Measurements from ENCODE around the gene MCF2L.

MCF2L gene

DNA sequence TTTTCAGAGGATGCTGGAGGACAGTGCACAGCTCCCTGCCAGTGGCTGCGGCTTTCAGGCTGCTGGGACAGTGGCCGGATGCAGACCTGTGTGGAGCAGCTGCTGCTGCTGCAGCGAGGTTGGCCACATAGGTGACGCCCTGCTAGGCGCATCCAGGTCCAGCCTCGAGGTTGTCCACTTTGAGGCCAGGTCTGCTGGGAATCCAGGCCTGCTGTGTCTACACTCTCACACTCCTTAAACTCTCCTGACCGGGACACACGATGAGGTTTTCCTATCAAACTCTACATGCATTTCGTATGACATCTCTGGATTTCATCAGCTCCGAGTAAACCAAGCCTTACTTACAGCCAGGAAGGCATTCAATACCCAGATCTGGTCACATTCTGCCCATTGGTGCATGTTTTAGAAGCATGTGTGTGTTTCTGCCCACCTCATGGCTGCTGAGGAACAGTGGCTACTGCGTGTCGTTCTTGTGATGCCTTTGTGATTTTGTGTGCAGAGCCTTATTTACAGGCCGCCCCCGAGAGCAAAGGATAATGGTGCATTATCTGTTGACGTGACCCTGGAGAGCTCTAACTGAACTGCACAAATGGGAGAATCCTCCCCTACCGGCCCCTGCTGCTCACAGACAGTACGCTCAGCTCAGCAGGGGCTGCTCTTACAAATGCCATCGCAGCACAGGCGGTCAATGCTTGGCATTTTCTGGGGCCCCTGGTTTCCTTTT is 12.3 kb upstream of the MCF2L start:
- H3K27ac ChIP-seq (replicated peaks), result no peak overlapping the region
- H3K27me3 ChIP-seq (ENCODE audit: insufficient read depth, poor library complexity, severe bottlenecking), result peaks cover 12% of the 10 kb centered on the region
- DNase-seq (ENCODE audit: low read depth in 1 of 2, low spot score in 1 of 2), result no peak
- TF ChIP-seq GABPA (IDR thresholded peaks at IDR 0.05; ENCODE audit: low read depth) (no peak), POLR2AphosphoS5 (IDR thresholded peaks at IDR 0.05; ENCODE audit: low read depth) (no peak), SPI1 (IDR thresholded peaks at IDR 0.05; ENCODE audit: borderline replicate concordance, low read depth) (no peak)
- TF ChIP-seq, protein P1, sequence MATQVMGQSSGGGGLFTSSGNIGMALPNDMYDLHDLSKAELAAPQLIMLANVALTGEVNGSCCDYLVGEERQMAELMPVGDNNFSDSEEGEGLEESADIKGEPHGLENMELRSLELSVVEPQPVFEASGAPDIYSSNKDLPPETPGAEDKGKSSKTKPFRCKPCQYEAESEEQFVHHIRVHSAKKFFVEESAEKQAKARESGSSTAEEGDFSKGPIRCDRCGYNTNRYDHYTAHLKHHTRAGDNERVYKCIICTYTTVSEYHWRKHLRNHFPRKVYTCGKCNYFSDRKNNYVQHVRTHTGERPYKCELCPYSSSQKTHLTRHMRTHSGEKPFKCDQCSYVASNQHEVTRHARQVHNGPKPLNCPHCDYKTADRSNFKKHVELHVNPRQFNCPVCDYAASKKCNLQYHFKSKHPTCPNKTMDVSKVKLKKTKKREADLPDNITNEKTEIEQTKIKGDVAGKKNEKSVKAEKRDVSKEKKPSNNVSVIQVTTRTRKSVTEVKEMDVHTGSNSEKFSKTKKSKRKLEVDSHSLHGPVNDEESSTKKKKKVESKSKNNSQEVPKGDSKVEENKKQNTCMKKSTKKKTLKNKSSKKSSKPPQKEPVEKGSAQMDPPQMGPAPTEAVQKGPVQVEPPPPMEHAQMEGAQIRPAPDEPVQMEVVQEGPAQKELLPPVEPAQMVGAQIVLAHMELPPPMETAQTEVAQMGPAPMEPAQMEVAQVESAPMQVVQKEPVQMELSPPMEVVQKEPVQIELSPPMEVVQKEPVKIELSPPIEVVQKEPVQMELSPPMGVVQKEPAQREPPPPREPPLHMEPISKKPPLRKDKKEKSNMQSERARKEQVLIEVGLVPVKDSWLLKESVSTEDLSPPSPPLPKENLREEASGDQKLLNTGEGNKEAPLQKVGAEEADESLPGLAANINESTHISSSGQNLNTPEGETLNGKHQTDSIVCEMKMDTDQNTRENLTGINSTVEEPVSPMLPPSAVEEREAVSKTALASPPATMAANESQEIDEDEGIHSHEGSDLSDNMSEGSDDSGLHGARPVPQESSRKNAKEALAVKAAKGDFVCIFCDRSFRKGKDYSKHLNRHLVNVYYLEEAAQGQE (IDR thresholded peaks at IDR 0.05; ENCODE audit: insufficient replicate concordance, low read depth), result no peak
- TF ChIP-seq, protein P2, sequence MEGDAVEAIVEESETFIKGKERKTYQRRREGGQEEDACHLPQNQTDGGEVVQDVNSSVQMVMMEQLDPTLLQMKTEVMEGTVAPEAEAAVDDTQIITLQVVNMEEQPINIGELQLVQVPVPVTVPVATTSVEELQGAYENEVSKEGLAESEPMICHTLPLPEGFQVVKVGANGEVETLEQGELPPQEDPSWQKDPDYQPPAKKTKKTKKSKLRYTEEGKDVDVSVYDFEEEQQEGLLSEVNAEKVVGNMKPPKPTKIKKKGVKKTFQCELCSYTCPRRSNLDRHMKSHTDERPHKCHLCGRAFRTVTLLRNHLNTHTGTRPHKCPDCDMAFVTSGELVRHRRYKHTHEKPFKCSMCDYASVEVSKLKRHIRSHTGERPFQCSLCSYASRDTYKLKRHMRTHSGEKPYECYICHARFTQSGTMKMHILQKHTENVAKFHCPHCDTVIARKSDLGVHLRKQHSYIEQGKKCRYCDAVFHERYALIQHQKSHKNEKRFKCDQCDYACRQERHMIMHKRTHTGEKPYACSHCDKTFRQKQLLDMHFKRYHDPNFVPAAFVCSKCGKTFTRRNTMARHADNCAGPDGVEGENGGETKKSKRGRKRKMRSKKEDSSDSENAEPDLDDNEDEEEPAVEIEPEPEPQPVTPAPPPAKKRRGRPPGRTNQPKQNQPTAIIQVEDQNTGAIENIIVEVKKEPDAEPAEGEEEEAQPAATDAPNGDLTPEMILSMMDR (IDR thresholded peaks at IDR 0.05; ENCODE audit: insufficient read depth, low read length), result no peak
- H3K4me3 ChIP-seq (replicated peaks; ENCODE audit: insufficient read depth, low read length), result no peak overlapping the region

GRCh38 chr13:112957295-112957677 is 11.7 kb upstream of the MCF2L start:
- no peak for DNase-seq (ENCODE audit: low read depth in 1 of 2, low spot score in 1 of 2)
- Histone ChIP-seq H3K4me3 (replicated peaks; ENCODE audit: insufficient read depth, low read length) (no peak overlapping the region), H3K27ac (replicated peaks) (no peak overlapping the region), H3K27me3 (ENCODE audit: insufficient read depth, poor library complexity, severe bottlenecking) (peaks cover 12% of the 10 kb centered on the region)
- TF ChIP-seq SPI1 (IDR thresholded peaks at IDR 0.05; ENCODE audit: borderline replicate concordance, low read depth), result no peak
- TF ChIP-seq, protein P1 (IDR thresholded peaks at IDR 0.05; ENCODE audit: insufficient replicate concordance, low read depth), result no peak
- TF ChIP-seq POLR2AphosphoS5 (IDR thresholded peaks at IDR 0.05; ENCODE audit: low read depth), result no peak
- TF ChIP-seq, protein P2 (IDR thresholded peaks at IDR 0.05; ENCODE audit: insufficient read depth, low read length), result no peak
- TF ChIP-seq GABPA (IDR thresholded peaks at IDR 0.05; ENCODE audit: low read depth), result no peak

DNA sequence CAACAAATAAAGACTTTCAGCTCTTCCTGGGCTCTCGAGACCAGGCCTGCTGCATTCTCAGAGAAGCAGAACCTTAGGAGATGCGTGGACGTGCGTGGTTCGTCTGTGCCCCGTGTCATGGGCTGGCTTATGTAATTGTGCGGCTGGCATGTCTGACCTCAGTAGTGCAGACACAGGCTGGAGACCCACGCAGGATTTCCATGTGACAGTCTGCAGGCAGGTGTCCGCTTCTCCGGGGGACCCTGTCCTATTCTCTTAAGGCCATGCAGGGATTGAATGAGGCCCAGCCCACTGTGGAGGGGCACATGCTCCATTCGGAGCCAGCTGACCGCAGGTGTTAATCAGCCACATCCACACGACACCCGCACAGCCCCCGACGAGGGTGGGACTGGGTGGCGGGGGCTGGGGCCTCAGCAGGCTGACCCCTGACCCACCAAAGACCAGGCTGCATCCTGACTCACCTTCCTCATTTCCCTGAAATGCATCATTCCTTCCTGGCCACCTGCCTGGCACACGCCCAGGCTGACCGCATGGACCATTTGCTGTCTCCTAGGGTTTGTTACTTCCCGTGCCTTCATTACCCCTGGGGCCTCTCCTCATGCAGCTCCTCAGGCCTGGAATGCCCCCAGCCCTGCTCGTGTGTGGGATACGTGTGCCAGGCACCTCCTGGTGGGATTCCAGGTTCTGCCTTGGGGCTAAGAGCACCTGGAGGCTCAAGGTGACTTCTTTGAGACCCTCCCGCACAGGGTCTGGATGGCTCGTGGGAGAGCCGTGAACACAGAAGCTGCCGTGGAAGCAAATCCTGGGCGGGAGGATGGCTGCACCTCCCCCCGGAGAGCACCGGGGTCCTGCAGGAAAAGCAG is 10.7 kb upstream of the MCF2L start:
- TF ChIP-seq POLR2AphosphoS5 (IDR thresholded peaks at IDR 0.05; ENCODE audit: low read depth) (no peak), SPI1 (IDR thresholded peaks at IDR 0.05; ENCODE audit: borderline replicate concordance, low read depth) (no peak), GABPA (IDR thresholded peaks at IDR 0.05; ENCODE audit: low read depth) (no peak)
- TF ChIP-seq, protein P2 (IDR thresholded peaks at IDR 0.05; ENCODE audit: insufficient read depth, low read length), result no peak
- TF ChIP-seq, protein P1 (IDR thresholded peaks at IDR 0.05; ENCODE audit: insufficient replicate concordance, low read depth), result no peak
- Histone ChIP-seq H3K4me3 (replicated peaks; ENCODE audit: insufficient read depth, low read length) (no peak overlapping the region), H3K27me3 (ENCODE audit: insufficient read depth, poor library complexity, severe bottlenecking) (peaks cover 6% of the 10 kb centered on the region), H3K27ac (replicated peaks) (no peak overlapping the region)
- no peak for DNase-seq (ENCODE audit: low read depth in 1 of 2, low spot score in 1 of 2)

All from HL-60 (cell line).